Effector memory CD4-positive, alpha-beta T cell (primary cell): Measurements from ENCODE around the gene ATG12.
"Not testable (repeated sequence)": the region's sequence is repeated elsewhere in the genome, so short reads cannot be mapped to it uniquely, and the experiment has no call there.

ENCODE experiments used
- DNase-seq, 3 donors: peaks; one replicate each; pipeline ENCODE4 v3.0.0-alpha.2; 2020
- H3K27ac ChIP-seq: 2 replicates; pipeline ENCODE4 v1.7.0; 2013; ENCODE audit warnings: mild to moderate bottlenecking, low read length, moderate library complexity; ENCODE audit not compliant: insufficient read depth, poor library complexity, severe bottlenecking
- H3K27me3 ChIP-seq: replicated peaks from 2 replicates; pipeline ENCODE4 v1.7.0; 2013; ENCODE audit warnings: mild to moderate bottlenecking, low read length; ENCODE audit not compliant: insufficient read depth, control insufficient read depth, poor library complexity, severe bottlenecking
- H3K36me3 ChIP-seq: 2 replicates; pipeline ENCODE4 v1.7.0; 2013; ENCODE audit warnings: mild to moderate bottlenecking, low read length, moderate library complexity; ENCODE audit not compliant: control insufficient read depth, insufficient read depth
- H3K4me1 ChIP-seq: 2 replicates; pipeline ENCODE4 v1.7.0; 2013; ENCODE audit warnings: low read length, mild to moderate bottlenecking; ENCODE audit not compliant: control insufficient read depth, insufficient read depth, poor library complexity, severe bottlenecking
- H3K4me3 ChIP-seq: 2 replicates; pipeline ENCODE4 v1.7.0; 2013; ENCODE audit warnings: low read length, low read depth, mild to moderate bottlenecking; ENCODE audit not compliant: insufficient read depth, poor library complexity, severe bottlenecking
- H3K9me3 ChIP-seq: 2 replicates; pipeline ENCODE4 v1.7.0; 2013; ENCODE audit warnings: mild to moderate bottlenecking, low read length, moderate library complexity; ENCODE audit not compliant: control insufficient read depth
- total RNA-seq, 3 donors: gene quantifications; one replicate each; lab custom pipeline; 2026; lab: John Stamatoyannopoulos, UW

ATG12 gene
- 61.0 to 91.3 (median 76.8) reads per million in 3 donors for total RNA-seq

DNA sequence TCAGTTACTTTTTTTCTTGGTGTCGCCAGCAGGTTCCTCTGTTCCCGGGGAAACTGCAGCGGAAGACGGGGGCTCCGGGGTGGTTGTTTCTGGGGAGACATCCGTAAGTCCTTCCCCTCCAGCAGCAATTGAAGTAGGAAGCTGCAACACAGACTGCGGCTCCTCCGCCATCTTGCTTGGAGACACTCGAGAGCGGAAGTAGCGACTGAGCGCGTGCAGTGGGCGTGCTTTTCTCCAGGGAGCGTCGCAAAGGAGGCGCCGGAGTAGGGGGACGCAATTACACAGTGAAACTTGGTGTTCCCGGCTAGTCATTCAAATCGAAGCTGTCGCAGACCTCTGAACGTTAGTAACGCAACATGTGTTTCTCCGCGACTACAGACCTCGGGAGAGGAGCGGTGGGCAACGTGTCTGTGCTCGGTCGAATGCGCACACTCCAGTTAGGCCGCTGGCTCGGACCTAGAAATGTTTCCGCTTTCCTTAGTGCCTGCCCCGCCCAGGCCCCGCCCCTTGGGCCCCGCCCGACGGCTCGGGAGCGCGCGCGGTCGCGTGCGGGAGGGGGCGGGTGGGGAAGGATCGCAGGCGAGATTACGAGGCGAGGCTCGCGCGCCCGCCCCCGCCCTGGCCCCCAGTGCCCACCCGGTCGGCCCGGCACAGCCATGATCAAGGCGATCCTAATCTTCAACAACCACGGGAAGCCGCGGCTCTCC is at the start of gene ATG12, which contains the start of gene AP3S1:
Gene ATG12, minus strand, starts transcription at position 184 of the 707 bp plus-strand sequence. Its CDS starts 13 bp downstream, at position 171.
Gene AP3S1, plus strand, starts transcription at position 554 of the 707 bp plus-strand sequence. Its CDS starts 103 bp downstream, at position 657.
- no peaks in the 10 kb centered on the region for H3K9me3 ChIP-seq
- H3K36me3 ChIP-seq, result peaks cover 11% of the 10 kb centered on the region
- peak within 1 kb of the TSS; percentile 91 for H3K4me3 ChIP-seq
- H3K27me3 ChIP-seq, result no peaks in the 10 kb centered on the region
- peak within 1 kb of the TSS; percentile 91 for H3K27ac ChIP-seq
- peaks cover 20% of the 10 kb centered on the region for H3K4me1 ChIP-seq
- DNase-seq, result peak; percentile 77 to 85 (median 84)

DNA sequence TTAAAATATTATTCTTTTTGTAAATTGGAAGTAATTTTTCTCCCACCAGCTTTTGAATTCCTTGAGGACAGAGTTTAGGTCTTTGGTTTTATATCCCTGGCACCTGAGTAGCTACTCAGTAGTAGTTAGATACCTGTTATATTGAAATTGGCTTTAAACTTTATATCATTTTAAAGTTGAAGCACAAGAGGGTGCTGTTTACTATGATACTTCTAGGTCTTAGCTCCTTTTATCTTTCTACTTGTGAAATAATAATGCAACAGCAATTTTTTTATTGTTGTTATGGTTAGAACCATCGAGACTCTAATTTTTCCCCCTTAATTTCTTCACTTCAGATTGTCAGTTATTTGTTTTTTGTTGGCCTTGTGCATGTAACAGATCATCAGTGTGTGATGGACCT is 46.7 kb upstream of the ATG12 start:
- Histone ChIP-seq H3K4me3 (no peak overlapping the region), H3K27me3 (no peaks in the 10 kb centered on the region), H3K4me1 (no peaks in the 10 kb centered on the region), H3K27ac (no peak overlapping the region), H3K9me3 (no peaks in the 10 kb centered on the region), H3K36me3 (no peaks in the 10 kb centered on the region)
- no peak for DNase-seq

DNA sequence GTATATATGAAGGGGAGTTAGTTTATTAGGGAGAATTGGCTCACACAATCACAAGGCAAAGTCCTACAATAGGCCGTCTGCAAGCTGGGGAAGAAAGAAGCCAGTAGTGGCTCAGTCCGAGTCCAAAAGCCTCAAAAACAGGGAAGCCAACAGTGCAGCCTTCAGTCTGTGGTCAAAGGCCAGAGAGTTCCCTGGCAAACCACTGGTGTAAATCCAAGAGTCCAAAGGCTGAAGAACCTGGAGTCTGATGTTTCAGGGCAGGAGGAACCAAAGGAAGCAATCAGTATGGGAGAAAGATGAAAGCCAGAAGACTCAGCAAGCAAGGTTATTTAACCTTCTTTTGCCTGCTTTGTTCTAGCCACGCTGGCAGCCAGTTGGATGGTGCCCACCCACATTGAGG is 43.8 kb upstream of the ATG12 start:
- not testable (repeated sequence) for H3K4me3 ChIP-seq, DNase-seq, H3K4me1 ChIP-seq, H3K27ac ChIP-seq, H3K27me3 ChIP-seq, H3K9me3 ChIP-seq, H3K36me3 ChIP-seq

DNA sequence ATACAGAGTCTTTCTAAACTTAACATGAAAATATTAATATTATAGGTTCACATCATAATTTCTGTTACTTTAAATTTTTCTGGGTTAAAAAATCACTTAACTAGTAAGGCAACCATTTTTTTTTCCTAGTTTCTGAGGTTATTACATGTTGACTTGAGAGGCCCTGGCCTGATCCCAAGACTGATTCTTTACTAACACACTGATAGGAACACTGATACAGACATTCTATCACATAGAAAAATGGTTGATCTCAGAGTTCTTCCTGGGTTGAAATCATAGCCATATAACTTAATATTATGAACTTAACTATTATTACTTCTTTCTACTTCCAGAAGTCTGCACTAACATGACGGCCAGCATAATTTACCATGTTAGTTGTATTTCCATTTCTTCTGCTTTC is 43.3 kb upstream of the ATG12 start:
- no peak for DNase-seq
- Histone ChIP-seq H3K9me3 (no peaks in the 10 kb centered on the region), H3K4me3 (no peak overlapping the region), H3K27ac (no peak overlapping the region), H3K27me3 (no peaks in the 10 kb centered on the region), H3K4me1 (no peaks in the 10 kb centered on the region), H3K36me3 (no peaks in the 10 kb centered on the region)

DNA sequence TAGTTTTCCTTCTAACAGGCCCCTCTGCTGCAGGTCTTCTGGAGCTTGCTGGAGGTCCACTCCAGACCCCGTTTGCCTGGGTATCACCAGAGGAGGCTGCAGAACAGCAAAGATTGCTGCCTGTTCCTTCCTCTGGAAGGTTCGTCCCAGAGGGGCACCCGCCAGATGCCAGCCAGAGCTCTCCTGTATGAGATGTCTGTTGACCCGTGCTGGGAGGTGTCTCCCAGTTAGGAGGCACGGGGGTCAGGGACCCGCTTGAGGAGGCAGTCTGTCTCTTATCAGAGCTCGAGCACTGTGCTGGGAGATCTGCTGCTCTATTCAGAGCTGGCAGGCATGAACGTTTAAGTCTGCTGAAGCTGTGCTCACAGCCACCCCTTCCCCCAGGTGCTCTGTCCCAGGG is 41.1 kb upstream of the ATG12 start:
- not testable (repeated sequence) for H3K27me3 ChIP-seq, H3K27ac ChIP-seq, H3K4me3 ChIP-seq, H3K9me3 ChIP-seq, H3K36me3 ChIP-seq, H3K4me1 ChIP-seq, DNase-seq

DNA sequence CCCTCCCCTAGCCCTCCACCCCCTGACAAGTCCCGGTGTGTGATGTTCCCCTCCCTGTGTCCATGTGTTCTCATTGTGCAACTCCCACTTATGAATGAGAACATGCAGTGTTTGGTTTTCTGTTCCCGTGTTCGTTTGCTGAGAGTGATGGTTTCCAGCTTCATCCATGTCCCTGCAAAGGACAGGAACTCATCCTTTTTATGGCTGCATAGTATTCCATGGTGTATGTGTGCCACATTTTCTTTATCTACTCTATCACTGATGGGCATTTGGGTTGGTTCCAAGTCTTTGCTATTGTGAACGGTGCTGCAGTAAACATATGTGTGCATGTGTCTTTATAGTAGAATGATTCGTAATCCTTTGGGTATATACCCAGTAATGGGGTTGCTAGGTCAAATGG is 36.0 kb upstream of the ATG12 start:
- not testable (repeated sequence) for H3K27me3 ChIP-seq, H3K9me3 ChIP-seq, H3K36me3 ChIP-seq, H3K27ac ChIP-seq, H3K4me3 ChIP-seq, DNase-seq, H3K4me1 ChIP-seq

DNA sequence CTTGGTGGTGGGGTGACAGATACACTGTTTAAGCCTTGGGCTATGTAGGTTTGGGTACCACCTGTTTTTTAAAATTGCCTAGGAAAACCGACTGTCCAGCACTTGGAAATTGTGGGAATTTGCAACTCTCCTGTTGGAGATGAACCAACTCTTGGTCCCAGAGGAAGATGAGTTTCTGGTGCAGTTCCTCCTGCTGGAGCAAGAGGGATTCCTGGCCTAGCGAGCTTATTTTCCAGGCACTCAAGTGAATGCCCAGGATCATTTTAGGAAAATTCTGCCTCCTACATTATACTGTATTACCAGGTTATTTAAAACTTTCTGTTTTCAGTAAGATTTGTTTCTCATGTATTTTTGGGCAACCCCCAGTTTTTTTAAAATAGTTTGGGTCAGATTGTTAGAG is 34.1 kb upstream of the ATG12 start:
- no peak overlapping the region for H3K27ac ChIP-seq
- H3K36me3 ChIP-seq, result no peaks in the 10 kb centered on the region
- DNase-seq, result no peak
- no peaks in the 10 kb centered on the region for H3K9me3 ChIP-seq
- no peaks in the 10 kb centered on the region for H3K27me3 ChIP-seq
- no peaks in the 10 kb centered on the region for H3K4me1 ChIP-seq
- H3K4me3 ChIP-seq, result no peak overlapping the region

DNA sequence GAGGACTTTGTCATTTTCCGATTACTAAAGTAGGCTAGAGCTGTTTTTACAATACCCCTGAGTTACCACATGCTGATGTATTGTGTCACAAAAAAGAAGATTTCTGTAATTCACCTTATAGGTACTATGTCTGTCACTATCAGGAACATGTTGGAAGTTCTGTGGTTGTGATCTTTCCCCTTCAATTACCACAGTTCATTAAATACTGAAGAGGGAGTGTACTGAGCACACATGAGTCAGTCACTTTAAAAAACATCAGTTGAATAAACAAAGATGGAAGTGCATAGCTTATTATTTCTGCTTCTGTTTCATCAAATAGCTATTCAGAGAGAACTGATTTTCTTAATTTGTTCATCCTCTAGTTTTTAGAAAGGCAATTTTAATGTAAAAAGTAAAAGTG is 32.0 kb upstream of the ATG12 start:
- no peak for DNase-seq
- H3K27ac ChIP-seq, result no peak overlapping the region
- no peaks in the 10 kb centered on the region for H3K27me3 ChIP-seq
- H3K4me1 ChIP-seq, result no peaks in the 10 kb centered on the region
- H3K4me3 ChIP-seq, result no peak overlapping the region
- H3K9me3 ChIP-seq, result no peaks in the 10 kb centered on the region
- H3K36me3 ChIP-seq, result no peaks in the 10 kb centered on the region

DNA sequence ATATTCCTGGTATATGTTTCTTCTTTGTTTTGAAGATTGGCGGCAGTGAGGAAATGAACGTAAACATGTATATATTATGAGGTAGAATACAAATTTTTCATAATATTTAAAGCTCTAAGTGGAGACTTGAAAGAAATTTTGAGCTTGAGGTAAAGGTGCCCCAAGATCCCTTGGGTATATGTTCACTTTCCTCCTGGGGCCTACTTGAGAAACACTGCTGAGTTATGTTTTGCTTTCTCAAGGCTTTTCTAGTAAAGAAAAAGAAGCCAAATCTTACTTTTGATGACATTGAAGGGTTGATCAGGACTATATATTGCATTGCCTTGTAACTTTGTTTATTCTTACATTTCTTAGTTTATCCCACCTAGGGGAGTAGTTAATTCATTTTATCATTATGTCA is 31.1 kb upstream of the ATG12 start:
- Histone ChIP-seq H3K27ac (no peak overlapping the region), H3K27me3 (no peaks in the 10 kb centered on the region), H3K36me3 (no peaks in the 10 kb centered on the region), H3K9me3 (no peaks in the 10 kb centered on the region), H3K4me3 (no peak overlapping the region), H3K4me1 (no peaks in the 10 kb centered on the region)
- DNase-seq, result no peak

DNA sequence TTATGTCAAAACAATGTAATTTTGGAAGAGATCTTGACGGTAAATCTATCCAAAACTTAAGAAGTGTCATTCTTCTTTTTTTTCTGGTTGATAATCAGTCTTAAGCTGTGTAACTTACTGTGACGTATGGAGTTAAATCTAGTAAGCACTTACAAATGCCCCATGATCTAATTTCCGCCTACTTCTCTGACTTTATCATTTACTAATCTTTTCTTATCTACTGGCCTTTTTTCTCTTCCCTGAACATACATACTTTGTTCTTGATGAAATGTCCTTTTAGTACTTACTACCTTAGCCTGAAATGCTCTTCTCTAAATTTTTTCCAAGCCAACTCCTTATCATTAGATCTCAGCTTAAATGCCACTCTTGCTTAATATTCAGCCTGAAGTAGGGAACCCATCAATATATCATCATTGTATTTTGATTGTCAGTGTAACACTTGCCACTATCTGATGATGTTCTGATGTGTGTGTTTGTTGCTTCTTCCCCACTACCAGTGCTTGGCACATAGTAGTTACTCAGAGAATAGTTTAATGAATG is 28.0 kb upstream of the ATG12 start:
- no peaks in the 10 kb centered on the region for H3K27me3 ChIP-seq
- no peak for DNase-seq
- no peaks in the 10 kb centered on the region for H3K9me3 ChIP-seq
- H3K4me3 ChIP-seq, result no peak overlapping the region
- H3K36me3 ChIP-seq, result no peaks in the 10 kb centered on the region
- H3K4me1 ChIP-seq, result no peaks in the 10 kb centered on the region
- no peak overlapping the region for H3K27ac ChIP-seq
